Spleen (tissue), 11 donors: ENCODE results near the gene CRKL. TPM values are rescaled to one million over a fixed set of nuclear protein-coding genes. Genes with fewer than 3 reads are reported as not detected.
A peak's percentile ranks its signal among the peaks of the same experiment; 100 is the strongest.
"Not testable (repeated sequence)": the region's sequence is repeated elsewhere in the genome, so short reads cannot be mapped to it uniquely, and the experiment has no call there.

Source experiments
- DNase-seq: peaks from one replicate; pipeline ENCODE4 v3.0.0-alpha.2; 2020
- H3K27ac ChIP-seq, 8 donors: fragments of 200-600 bp; sonication (generic) in 7 of 8; 1 replicate in 4 of 8; 2 replicates in 4 of 8; pipeline versions ENCODE4 v1.5.0 to v1.8.0; 2016 to 2021; ENCODE audit warnings: inconsistent platforms in 4 of 8, mild to moderate bottlenecking in 4 of 8, moderate library complexity in 1 of 8
- H3K27me3 ChIP-seq, 7 donors: fragments of 200-600 bp; sonication (generic) in 6 of 7; replicated peaks in 1 of 7; 1 replicate in 4 of 7; 2 replicates in 3 of 7; pipeline versions ENCODE4 v1.5.0 to v1.8.0; 2016 to 2021; ENCODE audit warnings: inconsistent platforms in 3 of 7, mild to moderate bottlenecking in 1 of 7
- H3K36me3 ChIP-seq, 6 donors: fragments of 200-600 bp; sonication (generic) in 5 of 6; 1 replicate in 4 of 6; 2 replicates in 2 of 6; pipeline versions ENCODE4 v1.5.0 to v1.8.0; 2016 to 2021; ENCODE audit warnings: inconsistent platforms in 2 of 6
- H3K4me1 ChIP-seq, 6 donors: fragments of 200-600 bp; sonication (generic) in 5 of 6; 1 replicate in 3 of 6; 2 replicates in 3 of 6; pipeline versions ENCODE4 v1.5.0 to v1.8.0; 2016 to 2021; ENCODE audit warnings: inconsistent platforms in 3 of 6
- H3K4me3 ChIP-seq, 8 donors: fragments of 200-600 bp; sonication (generic) in 7 of 8; 1 replicate in 4 of 8; 2 replicates in 4 of 8; pipeline versions ENCODE4 v1.5.0 to v1.8.0; 2016 to 2021; ENCODE audit warnings: inconsistent platforms in 4 of 8, mild to moderate bottlenecking in 4 of 8, moderate library complexity in 2 of 8
- H3K9me3 ChIP-seq, 8 donors: fragments of 200-600 bp; sonication (generic) in 7 of 8; 1 replicate in 4 of 8; 2 replicates in 4 of 8; pipeline versions ENCODE4 v1.5.0 to v1.8.0; 2016 to 2021; ENCODE audit warnings: inconsistent platforms in 4 of 8
- CTCF ChIP-seq, 11 experiments: fragments of 200-600 bp in 7 of 11; fragments of 450-650 bp in 4 of 11; sonication (generic) in 4 of 11; IDR thresholded peaks in 8 of 11; conservative IDR thresholded peaks in 3 of 11; 1 replicate in 7 of 11; 2 replicates in 4 of 11; pipeline versions ENCODE4 v1.4.0 to v1.8.0; 2016 to 2021; ENCODE audit warnings: antibody characterized with exemption in 11 of 11, inconsistent platforms in 4 of 11, mild to moderate bottlenecking in 1 of 11
- POLR2A ChIP-seq, 3 donors: fragments of 450-650 bp; IDR thresholded peaks; one replicate each; pipeline ENCODE4 v1.5.1; 2017; ENCODE audit warnings: antibody characterized with exemption in 3 of 3, mild to moderate bottlenecking in 1 of 3
- POLR2AphosphoS5 ChIP-seq, 3 donors: sonication (generic); formaldehyde crosslinking; IDR thresholded peaks; one replicate each; pipeline ENCODE4 v1.5.1; 2017; ENCODE audit warnings: antibody characterized with exemption in 3 of 3
- WGBS, 5 donors: extraction: QIAGEN DNeasy Blood & Tissue Kit in 3 of 5; methylation state at CpG; one replicate each; pipeline versions ENCODE4 v1.1.5 to v1.1.7; 2013 to 2018; 5-methylcytosine and 5-hydroxymethylcytosine counted together
- intact Hi-C: fragments of 100-400 bp; cut with DNase I; formaldehyde crosslinking; loops from one replicate; pipeline ENCODE4 v1.15.0; 2023; ENCODE audit warnings: low total_unique reads
- polyA plus RNA-seq, 3 donors: library from polyadenylated mRNA; stranded (reverse); fragments of 200-250 nt; gene quantifications; one replicate each; pipeline ENCODE4 v1.2.1, GENCODE V29; 2013
- total RNA-seq, 7 donors: library from RNA; depleted of rRNA in 3 of 7; stranded (reverse); fragments of >200 nt in 3 of 7; fragmentation: NEBNext Ultra II Directional in 4 of 7; extraction: Animal tissue kit (Norgen Biotek cat#: 25700) in 4 of 7; gene quantifications; one replicate each; pipeline versions ENCODE4 v1.1.0 to v1.2.1, GENCODE V29; 2016 to 2021
- donor health status: healthy with polysubstance abuse.
- donor health status: DM: no; HTN: no; CAD: no; lungs with moderate emphysema.
- donor health status: DM: no; HTN: no; CAD: no.
- donor health status: Bipolar disorder and iron deficiency.
- donor health status: healthy.
- donor health status: DM: no; HTN: no; CAD: no.
- donor health status: DM: yes; HTN: yes; CAD: no.

The CRKL gene
- total and polyA plus RNA-seq, 10 donors = 11.5 to 65.3 (median 57.4) TPM

GRCh38 chr22:20937794-20938671 is 20.8 kb downstream of the CRKL start:
- 81 to 92% (median 89%) methylated on average over 8 of the region's 8 CpGs for WGBS, 5 donors
- peaks cover 28 to 92% (median 73%) of the 10 kb centered on the region in 6 donors for H3K4me1 ChIP-seq
- H3K27me3 ChIP-seq = no peaks in the 10 kb centered on the region
- no peaks in the 10 kb centered on the region for H3K9me3 ChIP-seq
- H3K27ac ChIP-seq = no peak overlapping the region
- no peak for DNase-seq
- no peak overlapping the region for H3K4me3 ChIP-seq
- TF ChIP-seq POLR2A (IDR thresholded peaks at IDR 0.05) (no peak), CTCF (IDR thresholded peaks at IDR 0.05 in 8 of 11, conservative IDR thresholded peaks at IDR 0.05 in 3 of 11) (no peak), POLR2AphosphoS5 (IDR thresholded peaks at IDR 0.05) (no peak)
- intact Hi-C loops = no loop called here
- H3K36me3 ChIP-seq = peaks cover 0 to 79% (median 28%) of the 10 kb centered on the region in 6 donors

GRCh38 chr22:20939457-20940185 is 22.4 kb downstream of the CRKL start:
- 95 to 97% (median 96%) methylated on average over 14 of the region's 14 CpGs for WGBS, 5 donors
- Histone ChIP-seq H3K4me1 (peaks cover 28 to 94% (median 77%) of the 10 kb centered on the region in 6 donors), H3K36me3 (peaks cover 0 to 63% (median 19%) of the 10 kb centered on the region in 6 donors)
- intact Hi-C loops, DNase-seq, H3K27ac ChIP-seq, H3K4me3 ChIP-seq, H3K27me3 ChIP-seq, H3K9me3 ChIP-seq: not testable (repeated sequence)

- Histone ChIP-seq H3K9me3 (no peaks in the 10 kb centered on the region), H3K36me3 (peaks cover 0 to 57% (median 13%) of the 10 kb centered on the region in 6 donors), H3K4me3 (no peak overlapping the region), H3K4me1 (peaks cover 28 to 96% (median 77%) of the 10 kb centered on the region in 6 donors), H3K27ac (no peak overlapping the region), H3K27me3 (no peaks in the 10 kb centered on the region)
- intact Hi-C loops = no loop called here
- no peak for TF ChIP-seq POLR2A (IDR thresholded peaks at IDR 0.05)
- no peak for TF ChIP-seq POLR2AphosphoS5 (IDR thresholded peaks at IDR 0.05)
- no peak for TF ChIP-seq CTCF (IDR thresholded peaks at IDR 0.05 in 8 of 11, conservative IDR thresholded peaks at IDR 0.05 in 3 of 11)
- no peak for DNase-seq
- 67 to 82% (median 80%) methylated on average over 3 of the region's 3 CpGs for WGBS, 5 donors
These were observed 23.0 kb downstream of the CRKL start for GRCh38 chr22:20940186-20940651.

- DNase-seq = no peak
- 86 to 95% (median 91%) methylated on average over 4 of the region's 4 CpGs for WGBS, 5 donors
- peak overlapping the region in 1 of 8 donors; percentile 21 for H3K27ac ChIP-seq
- peaks cover 0 to 55% (median 7%) of the 10 kb centered on the region in 6 donors for H3K36me3 ChIP-seq
- peaks cover 28 to 96% (median 80%) of the 10 kb centered on the region in 6 donors for H3K4me1 ChIP-seq
- TF ChIP-seq CTCF (IDR thresholded peaks at IDR 0.05 in 8 of 11, conservative IDR thresholded peaks at IDR 0.05 in 3 of 11) (no peak), POLR2AphosphoS5 (IDR thresholded peaks at IDR 0.05) (no peak), POLR2A (IDR thresholded peaks at IDR 0.05) (no peak)
- H3K4me3 ChIP-seq = no peak overlapping the region
- H3K9me3 ChIP-seq = no peaks in the 10 kb centered on the region
- intact Hi-C loops = no loop called here
- no peaks in the 10 kb centered on the region for H3K27me3 ChIP-seq
These were observed 23.7 kb downstream of the CRKL start for GRCh38 chr22:20940904-20941385.

- DNase-seq, H3K27me3 ChIP-seq, H3K4me3 ChIP-seq, H3K27ac ChIP-seq, H3K9me3 ChIP-seq, intact Hi-C loops: not testable (repeated sequence)
- peaks cover 17 to 96% (median 73%) of the 10 kb centered on the region in 6 donors for H3K4me1 ChIP-seq
- H3K36me3 ChIP-seq = peaks cover 0 to 55% (median under 1%) of the 10 kb centered on the region in 6 donors
- 87 to 94% (median 92%) methylated on average over 7 of the region's 7 CpGs for WGBS, 5 donors
These were observed 25.1 kb downstream of the CRKL start for GRCh38 chr22:20942203-20942902.
